GM18861 (cell line): ENCODE results near the gene FOXK1.
A peak's percentile ranks its signal among the peaks of the same experiment; 100 is the strongest.
"Not testable (repeated sequence)": the region's sequence is repeated elsewhere in the genome, so short reads cannot be mapped to it uniquely, and the experiment has no call there.

Source experiments
- ATAC-seq: cut with Tn5 transposase; IDR thresholded peaks from one replicate; pipeline ENCODE4 v1.9.1; 2021; ENCODE audit not compliant: unreplicated experiment

Gene FOXK1

GRCh38 chr7:4797858-4798705 lies 116.0 kb downstream of the FOXK1 start:
- ATAC-seq, result peak; percentile 75

- no peak for ATAC-seq
Observed at GRCh38 chr7:4798706-4799235, 116.7 kb downstream of the FOXK1 start.

- ATAC-seq, result no peak
Observed at GRCh38 chr7:4799508-4800268, 117.6 kb downstream of the FOXK1 start.

GRCh38 chr7:4800487-4800886 lies 118.4 kb downstream of the FOXK1 start:
- ATAC-seq, result no peak

GRCh38 chr7:4800926-4801838 lies 119.1 kb downstream of the FOXK1 start:
- ATAC-seq, result no peak

GRCh38 chr7:4801839-4802231 lies 119.7 kb downstream of the FOXK1 start:
- ATAC-seq, result no peak

- ATAC-seq, result not testable (repeated sequence)
Observed at GRCh38 chr7:4802577-4802976, 120.5 kb downstream of the FOXK1 start.

- no peak for ATAC-seq
Observed at GRCh38 chr7:4803397-4804241, 121.5 kb downstream of the FOXK1 start.

- ATAC-seq, result no peak
Observed at GRCh38 chr7:4805110-4805983, 123.3 kb downstream of the FOXK1 start.

GRCh38 chr7:4805984-4806300 lies 123.8 kb downstream of the FOXK1 start:
- ATAC-seq, result no peak

- ATAC-seq, result no peak
Observed at GRCh38 chr7:4806983-4807597, 125.0 kb downstream of the FOXK1 start.

- ATAC-seq, result no peak
Observed at GRCh38 chr7:4807598-4808016, 125.5 kb downstream of the FOXK1 start.

GRCh38 chr7:4808026-4808425 lies 125.9 kb downstream of the FOXK1 start:
- ATAC-seq, result no peak

GRCh38 chr7:4808565-4808964 lies 126.5 kb downstream of the FOXK1 start:
- no peak for ATAC-seq

- ATAC-seq, result no peak
Observed at GRCh38 chr7:4809091-4809591, 127.0 kb downstream of the FOXK1 start.

GRCh38 chr7:4809666-4810065 lies 127.6 kb downstream of the FOXK1 start:
- ATAC-seq, result no peak

- no peak for ATAC-seq
Observed at GRCh38 chr7:4814433-4814832, 132.3 kb downstream of the FOXK1 start.

- ATAC-seq, result no peak
Observed at GRCh38 chr7:4815121-4815520, 133.0 kb downstream of the FOXK1 start.
